A673 (cell line): ENCODE data around the gene ARID3B. TPM values are rescaled to one million over a fixed set of nuclear protein-coding genes. Genes with fewer than 3 reads are reported as not detected.

ENCODE experiments used
- BruUV-seq: library from RNA; stranded (reverse); fragments of 400-500 nt; replicated peaks from 2 replicates; lab custom pipeline; 2021; lab: Mats Ljungman, UMichigan
- CTCF ChIA-PET: fragments of 300-600 bp; sonication (Branson Sonifier 250); formaldehyde crosslinking; loops from one replicate; lab custom pipeline; 2022; ENCODE audit warnings: antibody characterized with exemption; lab: Charles Lee
- POLR2A ChIA-PET: fragments of 300-600 bp; sonication (Branson Sonifier 250); formaldehyde crosslinking; loops from one replicate; lab custom pipeline; 2022; ENCODE audit warnings: antibody characterized with exemption; ENCODE audit not compliant: low non-redundant PET; lab: Charles Lee
- DNase-seq: peaks from one replicate; pipeline ENCODE4 v3.0.0-alpha.2; 2015; ENCODE audit warnings: low spot score
- H3K27ac ChIP-seq: fragments of 200-600 bp; sonication (generic); 2 replicates; pipeline ENCODE4 v1.5.1; 2016; ENCODE audit warnings: mixed run types, low read depth, mild to moderate bottlenecking, mixed read lengths, antibody characterized with exemption, low read length; ENCODE audit not compliant: poor library complexity, severe bottlenecking
- H3K27me3 ChIP-seq: fragments of 200-600 bp; sonication (generic); replicated peaks from 2 replicates; pipeline ENCODE4 v1.6.1; 2017; ENCODE audit warnings: mixed run types, low read depth, mild to moderate bottlenecking, mixed read lengths, antibody characterized with exemption, low read length; ENCODE audit not compliant: insufficient read depth, poor library complexity
- H3K36me3 ChIP-seq: fragments of 200-600 bp; sonication (generic); 2 replicates; pipeline ENCODE4 v1.6.1; 2016; ENCODE audit warnings: mixed run types, mild to moderate bottlenecking, mixed read lengths, antibody characterized with exemption, low read length; ENCODE audit not compliant: insufficient read depth, poor library complexity, severe bottlenecking
- H3K4me1 ChIP-seq: fragments of 200-600 bp; sonication (generic); 2 replicates; pipeline ENCODE4 v1.6.1; 2017; ENCODE audit warnings: mixed run types, mild to moderate bottlenecking, mixed read lengths, antibody characterized with exemption, low read length; ENCODE audit not compliant: insufficient read depth, poor library complexity, severe bottlenecking
- H3K4me3 ChIP-seq: fragments of 200-600 bp; sonication (generic); 2 replicates; pipeline ENCODE4 v1.5.1; 2016; ENCODE audit warnings: low read depth, mixed run types, mild to moderate bottlenecking, mixed read lengths, low read length; ENCODE audit not compliant: poor library complexity, severe bottlenecking
- H3K9me3 ChIP-seq: fragments of 200-600 bp; sonication (generic); 2 replicates; pipeline ENCODE4 v1.6.1; 2016; ENCODE audit warnings: mixed run types, low read depth, mild to moderate bottlenecking, mixed read lengths, antibody characterized with exemption, low read length; ENCODE audit not compliant: poor library complexity, severe bottlenecking
- EZH2 ChIP-seq: fragments of 200-600 bp; sonication (generic); IDR thresholded peaks from 2 replicates; pipeline ENCODE4 v1.6.1; 2017; ENCODE audit warnings: borderline replicate concordance, low read depth, mild to moderate bottlenecking, mixed read lengths, antibody characterized with exemption, low read length; ENCODE audit not compliant: poor library complexity, severe bottlenecking
- intact Hi-C: fragments of 100-400 bp; cut with micrococcal nuclease; formaldehyde crosslinking; loops from one replicate; pipeline ENCODE4 v1.10.0; 2022; ENCODE audit not compliant: unreplicated experiment
- total RNA-seq: library from RNA; stranded (reverse); gene quantifications from 2 replicates; pipeline ENCODE4 v1.2.3, GENCODE V29; 2021
- TF ChIP-seq, protein P1 (sequence below): fragments of 300-800, 200-600 bp; sonication (generic); conservative IDR thresholded peaks from 2 replicates; pipeline ENCODE4 v1.5.1; 2017; ENCODE audit warnings: low read depth, mild to moderate bottlenecking, antibody characterized with exemption, low read length, moderate library complexity, mixed read lengths

Gene ARID3B
- total RNA-seq, 1 experiment from 2014 or later = 18.3 TPM

DNA sequence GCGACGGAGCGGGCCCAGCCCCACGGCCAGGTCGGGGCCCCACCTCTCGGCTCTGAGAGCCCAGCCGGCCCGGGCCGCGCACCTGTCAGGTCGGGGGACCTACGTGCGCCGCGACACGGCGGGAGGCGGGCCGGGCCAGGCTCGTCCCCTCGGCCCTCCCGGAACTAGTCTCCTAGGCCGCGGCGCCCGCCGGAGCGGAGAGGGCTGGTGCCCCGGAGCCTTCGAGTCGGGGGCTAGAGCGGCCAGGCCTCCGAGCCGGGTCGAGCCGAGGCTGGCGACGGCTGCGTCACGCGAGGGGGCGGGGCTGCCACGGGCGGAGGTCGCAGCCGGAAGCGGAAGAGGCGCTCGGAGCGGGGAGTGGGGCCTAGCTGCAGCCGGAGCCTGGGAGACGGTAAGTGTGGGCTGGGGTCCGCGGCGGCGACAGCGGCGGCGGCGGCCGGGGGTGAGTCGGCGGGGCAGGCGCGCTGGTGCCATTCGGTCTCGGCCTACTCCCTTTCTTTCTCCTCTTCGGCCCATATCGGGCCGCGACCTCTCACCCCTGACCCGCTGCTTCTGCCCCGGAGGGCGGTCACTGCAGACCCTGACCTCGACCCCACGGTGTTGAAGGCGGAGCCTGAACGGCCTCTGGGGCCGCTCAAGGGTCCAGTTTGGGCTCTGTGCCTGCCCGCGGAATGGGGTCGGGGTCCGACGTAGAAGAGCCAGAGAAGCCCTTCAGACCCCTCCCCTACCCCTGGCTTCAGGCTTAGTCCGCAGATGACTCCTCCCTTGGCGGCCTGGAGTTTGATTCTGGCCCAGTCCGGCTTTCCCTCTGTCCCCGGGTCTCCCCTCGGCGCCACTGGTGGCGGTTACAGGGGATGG, 74.7 kb downstream of the ARID3B start, which contains the start of gene CLK3:
Gene CLK3 (plus strand): TSS at position 329 of the 858 bp plus-strand sequence. CDS start 3,361 bp downstream, outside the sequence.
- H3K4me3 ChIP-seq = peak within 1 kb of the TSS; percentile 69
- DNase-seq = peak; percentile 98
- no peaks in the 10 kb centered on the region for H3K9me3 ChIP-seq
- intact Hi-C loops = loop anchor here (2.0 to 5.0 kb wide), 2 partner anchors 75 to 243 kb away; partner anchors contain the start of gene ARID3B
- TF ChIP-seq EZH2 = no peak
- peaks cover 15% of the 10 kb centered on the region for H3K36me3 ChIP-seq
- BruUV-seq = no TSS peak
- ChIA-PET POLR2A (interaction anchor here (0.6 kb wide), 1 partner anchor 286 kb away, joined by 5 read pairs; no protein-coding TSS in a partner anchor), CTCF (interaction anchor here (1.0 kb wide), 1 partner anchor 153 kb away, joined by 4 read pairs; no protein-coding TSS in a partner anchor)
- H3K27ac ChIP-seq = peak within 1 kb of the TSS; percentile 97
- H3K4me1 ChIP-seq = peaks cover 13% of the 10 kb centered on the region
- H3K27me3 ChIP-seq = no peaks in the 10 kb centered on the region

DNA sequence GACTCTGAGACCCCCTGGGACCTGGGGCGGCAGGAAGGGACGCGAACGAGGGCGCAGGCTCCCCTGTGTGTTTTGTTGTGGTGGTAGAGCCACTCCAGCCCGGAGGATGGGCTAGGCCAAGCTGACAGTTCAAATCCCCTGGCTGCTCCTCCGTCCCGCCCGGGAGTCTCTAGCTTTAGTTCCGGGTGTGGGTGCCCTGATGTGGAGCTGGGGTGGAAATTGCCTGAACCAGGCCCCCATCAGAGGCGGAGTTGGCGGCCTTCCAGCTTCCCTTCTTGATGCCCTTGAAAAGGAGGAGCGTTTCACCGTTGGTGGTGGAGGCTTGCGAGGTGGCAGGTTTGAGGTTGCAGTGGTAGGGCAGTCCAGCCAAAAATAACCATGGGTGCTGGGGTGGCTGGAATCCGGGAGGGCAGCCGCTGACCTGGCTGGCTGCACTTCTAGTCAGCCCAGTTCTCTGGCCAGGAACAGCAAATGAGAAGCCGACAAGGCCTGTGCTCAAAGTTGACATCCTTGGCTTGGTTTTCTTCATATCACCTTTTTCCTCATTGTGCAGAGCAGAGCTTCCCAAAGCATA, 75.4 kb downstream of the ARID3B start:
- no peak for TF ChIP-seq EZH2
- TF ChIP-seq, protein P1, sequence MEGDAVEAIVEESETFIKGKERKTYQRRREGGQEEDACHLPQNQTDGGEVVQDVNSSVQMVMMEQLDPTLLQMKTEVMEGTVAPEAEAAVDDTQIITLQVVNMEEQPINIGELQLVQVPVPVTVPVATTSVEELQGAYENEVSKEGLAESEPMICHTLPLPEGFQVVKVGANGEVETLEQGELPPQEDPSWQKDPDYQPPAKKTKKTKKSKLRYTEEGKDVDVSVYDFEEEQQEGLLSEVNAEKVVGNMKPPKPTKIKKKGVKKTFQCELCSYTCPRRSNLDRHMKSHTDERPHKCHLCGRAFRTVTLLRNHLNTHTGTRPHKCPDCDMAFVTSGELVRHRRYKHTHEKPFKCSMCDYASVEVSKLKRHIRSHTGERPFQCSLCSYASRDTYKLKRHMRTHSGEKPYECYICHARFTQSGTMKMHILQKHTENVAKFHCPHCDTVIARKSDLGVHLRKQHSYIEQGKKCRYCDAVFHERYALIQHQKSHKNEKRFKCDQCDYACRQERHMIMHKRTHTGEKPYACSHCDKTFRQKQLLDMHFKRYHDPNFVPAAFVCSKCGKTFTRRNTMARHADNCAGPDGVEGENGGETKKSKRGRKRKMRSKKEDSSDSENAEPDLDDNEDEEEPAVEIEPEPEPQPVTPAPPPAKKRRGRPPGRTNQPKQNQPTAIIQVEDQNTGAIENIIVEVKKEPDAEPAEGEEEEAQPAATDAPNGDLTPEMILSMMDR = no peak
- BruUV-seq = no TSS peak
- H3K36me3 ChIP-seq = peaks cover 22% of the 10 kb centered on the region
- DNase-seq = peak; percentile 65
- H3K4me1 ChIP-seq = peaks cover 13% of the 10 kb centered on the region
- H3K9me3 ChIP-seq = no peaks in the 10 kb centered on the region
- intact Hi-C loops = loop anchor here (5.0 kb wide), 1 partner anchor 244 kb away; no protein-coding TSS in a partner anchor
- ChIA-PET POLR2A (interaction anchor here (0.6 kb wide), 1 partner anchor 285 kb away, joined by 5 read pairs; no protein-coding TSS in a partner anchor), CTCF (interaction anchor here (1.0 kb wide), 1 partner anchor 152 kb away, joined by 4 read pairs; no protein-coding TSS in a partner anchor)
- H3K4me3 ChIP-seq = peak overlapping the region; percentile 69
- no peaks in the 10 kb centered on the region for H3K27me3 ChIP-seq
- peak overlapping the region; percentile 97 for H3K27ac ChIP-seq

DNA sequence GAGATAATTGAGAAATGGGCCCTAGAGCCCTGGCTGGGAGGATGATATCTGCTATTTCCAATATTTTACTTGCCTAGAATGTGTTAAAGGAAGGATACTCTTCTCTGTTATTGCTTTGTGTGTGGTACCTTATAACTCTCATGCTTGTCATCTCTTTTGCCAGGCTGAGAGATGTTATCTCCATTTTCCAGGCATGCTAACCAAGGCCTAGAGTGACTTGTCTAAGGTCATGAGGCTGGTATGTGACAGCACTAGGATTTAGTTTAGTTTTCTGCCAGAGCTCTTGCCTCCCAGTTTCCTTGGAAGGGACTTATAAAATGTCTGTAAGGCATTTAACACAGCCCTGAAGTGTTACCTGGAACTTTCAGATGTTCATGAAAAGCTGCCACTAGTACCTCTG, 76.0 kb downstream of the ARID3B start:
- H3K27ac ChIP-seq = peak overlapping the region; percentile 97
- H3K27me3 ChIP-seq = no peaks in the 10 kb centered on the region
- H3K4me3 ChIP-seq = peak overlapping the region; percentile 69
- ChIA-PET POLR2A (no interaction called here), CTCF (no interaction called here)
- peaks cover 27% of the 10 kb centered on the region for H3K36me3 ChIP-seq
- intact Hi-C loops = loop anchor here (5.0 kb wide), 1 partner anchor 245 kb away; no protein-coding TSS in a partner anchor
- TF ChIP-seq, protein P1 = no peak
- TF ChIP-seq EZH2 = no peak
- no peak for DNase-seq
- TSS peak; percentile 49 for BruUV-seq
- peaks cover 13% of the 10 kb centered on the region for H3K4me1 ChIP-seq
- no peaks in the 10 kb centered on the region for H3K9me3 ChIP-seq
